Cortex of kidney (tissue), 1 donor: Measurements from ENCODE around the gene VSIG1.

Experiments
- DNase-seq: peaks from one replicate; lab custom pipeline; 2025; lab: John Stamatoyannopoulos, UW

Gene VSIG1

GRCh38 chrX:108064613-108065012, 19.7 kb downstream of the VSIG1 start:
- no peak for DNase-seq

GRCh38 chrX:108068121-108068520, 23.3 kb downstream of the VSIG1 start:
- no peak for DNase-seq

- no peak for DNase-seq
These were observed 26.0 kb downstream of the VSIG1 start for GRCh38 chrX:108070891-108071290.

GRCh38 chrX:108071578-108071977, 26.7 kb downstream of the VSIG1 start:
- no peak for DNase-seq

GRCh38 chrX:108072746-108073145, 27.9 kb downstream of the VSIG1 start:
- no peak for DNase-seq

- DNase-seq: no peak
These were observed 36.2 kb downstream of the VSIG1 start for GRCh38 chrX:108081110-108081509.

GRCh38 chrX:108087792-108088191, 42.9 kb downstream of the VSIG1 start:
- DNase-seq: no peak

- DNase-seq: no peak
These were observed 43.6 kb downstream of the VSIG1 start for GRCh38 chrX:108088511-108088910.

GRCh38 chrX:108090491-108091263, 45.8 kb downstream of the VSIG1 start:
- no peak for DNase-seq

- peak; percentile 4 for DNase-seq
These were observed 46.5 kb downstream of the VSIG1 start, which contains the start of the genes ATG4A and PSMD10 for GRCh38 chrX:108091264-108091877. Gene ATG4A, plus strand, starts transcription at chrX:108091778. Its CDS starts 49 bp downstream, at chrX:108091827. Gene PSMD10, minus strand, starts transcription at chrX:108091542. Its CDS starts 22 bp downstream, at chrX:108091520.

- no peak for DNase-seq
These were observed 47.0 kb downstream of the VSIG1 start for GRCh38 chrX:108091878-108092291.

GRCh38 chrX:108097380-108097779, 52.5 kb downstream of the VSIG1 start:
- DNase-seq: no peak

- DNase-seq: no peak
These were observed 60.6 kb downstream of the VSIG1 start for GRCh38 chrX:108105473-108105872.

- no peak for DNase-seq
These were observed 69.7 kb downstream of the VSIG1 start for GRCh38 chrX:108114541-108114940.

GRCh38 chrX:108117988-108118387, 73.1 kb downstream of the VSIG1 start:
- DNase-seq: no peak

GRCh38 chrX:108121291-108121690, 76.4 kb downstream of the VSIG1 start:
- no peak for DNase-seq

GRCh38 chrX:108122748-108123147, 77.9 kb downstream of the VSIG1 start:
- DNase-seq: no peak

GRCh38 chrX:108123591-108124366, 78.9 kb downstream of the VSIG1 start:
- DNase-seq: no peak

- no peak for DNase-seq
These were observed 81.8 kb downstream of the VSIG1 start for GRCh38 chrX:108126661-108127060.

- DNase-seq: no peak
These were observed 82.3 kb downstream of the VSIG1 start for GRCh38 chrX:108127152-108127551.
